Activated CD8-positive, alpha-beta memory T cell treated with anti-CD3 and anti-CD28 coated beads, Interleukin-2, amount 50 U/mL, for 48 hours (primary cell): ENCODE results near the gene ANO3.

Source experiments
- DNase-seq: peaks from one replicate; pipeline ENCODE4 v3.0.0-alpha.2; 2020

The ANO3 gene

GRCh38 chr11:26649884-26650283 is 318.0 kb downstream of the ANO3 start:
- DNase-seq: peak; percentile 47

GRCh38 chr11:26651916-26652315 is 320.0 kb downstream of the ANO3 start:
- DNase-seq: no peak

GRCh38 chr11:26655287-26655686 is 323.4 kb downstream of the ANO3 start:
- no peak for DNase-seq

DNA sequence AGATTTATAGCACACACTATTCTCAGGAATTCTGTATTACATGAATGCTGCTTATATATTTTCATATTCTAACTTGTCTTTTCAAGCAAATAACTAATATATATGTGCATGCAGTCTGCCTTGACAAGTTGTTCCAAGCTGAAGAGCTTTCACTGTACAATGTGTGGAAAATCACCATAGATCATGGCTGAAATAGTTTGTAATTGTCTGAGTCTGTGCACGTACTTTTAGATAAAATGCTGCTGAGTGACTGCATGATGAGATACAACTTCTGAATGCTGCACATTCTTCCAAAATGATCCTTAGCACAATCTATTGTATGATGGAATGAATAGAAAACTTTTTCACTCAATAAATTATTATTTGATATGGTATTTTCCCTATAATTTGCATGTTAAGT is 331.0 kb downstream of the ANO3 start:
- DNase-seq: no peak

DNA sequence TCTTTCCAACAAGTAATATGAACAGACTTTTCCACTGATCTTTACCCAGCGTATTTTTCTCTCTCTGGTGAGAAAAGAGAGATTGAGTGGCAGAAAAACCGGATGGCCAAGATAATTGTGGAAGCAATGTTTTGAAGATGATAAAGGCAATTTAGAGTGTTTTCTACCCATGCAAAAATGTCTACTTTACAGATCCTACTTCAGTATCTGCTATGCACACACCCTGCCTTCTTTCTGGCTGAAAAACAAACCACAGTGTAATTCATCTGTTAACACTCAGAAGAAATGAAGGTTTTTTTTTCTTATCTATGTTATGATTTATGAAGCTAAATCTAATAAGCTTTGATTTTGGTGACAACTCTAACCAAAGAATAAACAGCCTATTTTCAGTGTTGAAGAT is 333.1 kb downstream of the ANO3 start:
- no peak for DNase-seq

DNA sequence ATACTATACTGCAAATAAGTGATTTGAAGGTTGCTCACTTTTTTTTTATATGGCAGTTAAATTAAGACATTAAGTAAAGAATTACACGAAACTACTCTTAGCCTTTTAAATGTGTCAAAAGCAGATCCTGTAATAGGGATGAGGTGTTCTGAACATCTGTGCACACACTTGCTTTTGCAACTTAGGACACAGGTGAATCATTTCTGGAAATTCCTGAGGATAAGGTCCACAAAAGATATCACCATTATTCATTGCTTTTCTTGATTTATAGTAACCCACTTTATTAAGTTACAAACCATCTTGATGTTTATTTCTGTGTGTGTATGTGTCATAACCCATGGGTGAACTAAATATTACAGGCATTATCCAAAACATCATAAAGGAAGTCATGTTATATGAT is 334.0 kb downstream of the ANO3 start:
- no peak for DNase-seq

DNA sequence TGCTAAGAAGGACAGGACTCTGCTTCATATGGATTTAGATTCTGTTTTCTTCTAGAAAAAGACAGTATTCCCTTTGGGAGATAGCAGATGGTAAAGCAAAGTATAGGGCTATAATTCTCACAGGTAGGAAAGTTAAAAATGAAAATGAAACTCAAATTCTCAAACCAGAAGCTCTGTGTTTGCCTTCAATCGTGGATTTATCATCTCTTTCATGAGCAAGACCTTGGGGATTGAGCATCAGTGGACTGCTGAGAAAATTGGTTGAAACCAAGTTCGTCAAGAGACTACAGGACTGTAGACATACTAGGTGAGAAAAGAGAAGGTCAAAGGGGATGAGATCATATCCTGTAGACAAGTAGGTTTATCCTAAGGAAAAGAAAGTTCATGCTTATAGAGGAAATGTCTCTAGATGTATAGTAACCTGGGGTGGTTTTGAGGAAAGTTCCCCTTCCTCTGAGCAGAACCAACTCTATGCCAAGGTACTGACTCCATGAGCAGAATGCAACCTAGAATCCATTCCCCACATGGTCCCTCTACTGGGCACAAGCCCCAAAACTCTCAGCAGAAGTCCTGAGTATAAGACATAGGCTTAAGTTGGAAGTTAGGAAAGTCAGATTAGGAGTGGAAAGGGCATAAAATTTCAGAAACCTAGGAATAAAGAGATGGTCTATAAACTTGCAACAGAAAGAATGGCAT is 343.5 kb downstream of the ANO3 start:
- no peak for DNase-seq

- DNase-seq: no peak
Observed at GRCh38 chr11:26676641-26677040, 344.7 kb downstream of the ANO3 start.

- DNase-seq: no peak
Observed at GRCh38 chr11:26677566-26677965, 345.6 kb downstream of the ANO3 start.

DNA sequence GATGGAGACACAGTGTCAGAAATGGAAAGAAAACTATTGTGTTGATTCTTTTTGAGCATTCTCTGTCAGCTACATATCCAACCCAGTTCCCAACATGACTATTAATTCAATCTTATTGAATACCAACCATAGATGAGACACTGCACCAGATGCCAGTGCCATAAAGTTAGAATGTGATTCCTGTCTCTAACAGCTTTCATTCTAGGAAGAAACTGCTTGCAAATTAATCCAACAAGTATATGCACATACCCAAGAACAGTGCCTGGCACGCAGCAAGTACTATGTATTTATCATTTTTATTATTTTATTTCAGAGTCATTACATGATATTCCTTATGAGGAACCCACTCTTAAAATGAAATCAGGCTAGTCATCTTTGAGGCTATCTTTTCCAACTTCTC is 355.4 kb downstream of the ANO3 start:
- no peak for DNase-seq

DNA sequence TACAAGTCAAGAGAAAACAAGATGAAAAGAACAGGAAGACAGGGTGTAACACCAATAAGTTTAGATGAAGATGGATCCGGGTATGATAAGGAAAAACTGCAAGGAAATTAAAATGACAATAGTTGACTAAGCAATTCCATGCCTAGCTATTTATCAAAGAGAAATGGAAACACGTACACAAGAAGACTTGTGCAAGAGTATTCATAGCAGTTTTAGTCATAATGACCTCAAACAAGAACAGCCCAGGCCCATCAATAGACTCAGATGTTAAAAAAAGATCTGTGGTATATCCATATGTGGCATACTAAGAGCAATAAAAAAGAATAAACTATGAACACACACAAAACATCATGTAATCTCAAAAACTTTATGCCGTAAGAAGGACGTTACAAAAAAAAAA is 356.8 kb downstream of the ANO3 start:
- DNase-seq: no peak

- no peak for DNase-seq
Observed at GRCh38 chr11:26696330-26696729, 364.4 kb downstream of the ANO3 start.

DNA sequence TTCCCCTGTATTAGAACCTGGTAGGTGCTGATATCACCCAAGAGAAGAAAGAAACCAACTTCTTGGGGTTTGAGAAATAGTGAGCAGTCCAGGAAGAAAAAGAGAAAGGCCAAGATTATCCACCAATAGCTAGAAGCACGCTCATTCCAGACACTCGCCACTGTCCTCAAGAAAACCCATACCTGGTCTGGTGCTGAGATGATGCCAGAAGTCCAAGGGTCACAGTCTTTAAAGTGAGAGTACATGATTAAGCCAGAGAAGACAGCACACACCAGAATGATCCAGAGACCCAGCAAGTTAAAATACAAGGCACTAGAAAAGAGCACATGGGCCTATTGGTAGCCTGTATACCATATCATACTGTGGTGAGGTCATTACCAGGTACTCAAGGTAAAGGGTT is 366.3 kb downstream of the ANO3 start:
- no peak for DNase-seq

DNA sequence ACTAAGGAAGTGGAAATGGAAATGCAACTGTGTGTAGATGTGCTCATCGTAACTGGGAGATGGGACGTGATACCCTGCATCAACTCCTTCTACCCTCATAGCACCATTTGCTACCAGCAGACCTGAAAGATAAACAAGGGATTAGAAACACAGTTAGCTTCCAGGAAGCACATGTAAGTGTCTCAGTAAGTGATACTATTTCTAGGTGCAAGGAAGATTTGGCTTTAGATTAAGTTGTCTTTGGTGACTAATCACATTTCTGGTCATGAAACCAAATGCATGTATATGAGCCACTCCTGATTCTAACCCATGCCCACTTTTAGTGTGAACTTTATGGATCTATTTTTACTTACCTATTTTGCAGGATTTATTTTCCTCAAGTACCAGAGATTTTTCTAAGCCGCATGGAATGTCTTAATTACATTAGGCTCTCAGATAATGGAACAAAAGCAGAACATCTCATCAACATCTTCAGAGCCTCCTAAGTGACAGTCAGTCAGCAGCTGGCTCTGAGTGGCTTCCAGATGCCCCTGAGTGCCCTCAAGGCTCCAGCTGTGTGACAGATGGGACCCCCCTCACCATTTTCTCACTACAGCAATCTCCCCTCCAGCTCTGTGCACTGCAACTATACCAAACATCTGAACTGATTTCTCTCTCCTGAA is 368.8 kb downstream of the ANO3 start:
- no peak for DNase-seq

GRCh38 chr11:26702406-26702805 is 370.5 kb downstream of the ANO3 start:
- no peak for DNase-seq

DNA sequence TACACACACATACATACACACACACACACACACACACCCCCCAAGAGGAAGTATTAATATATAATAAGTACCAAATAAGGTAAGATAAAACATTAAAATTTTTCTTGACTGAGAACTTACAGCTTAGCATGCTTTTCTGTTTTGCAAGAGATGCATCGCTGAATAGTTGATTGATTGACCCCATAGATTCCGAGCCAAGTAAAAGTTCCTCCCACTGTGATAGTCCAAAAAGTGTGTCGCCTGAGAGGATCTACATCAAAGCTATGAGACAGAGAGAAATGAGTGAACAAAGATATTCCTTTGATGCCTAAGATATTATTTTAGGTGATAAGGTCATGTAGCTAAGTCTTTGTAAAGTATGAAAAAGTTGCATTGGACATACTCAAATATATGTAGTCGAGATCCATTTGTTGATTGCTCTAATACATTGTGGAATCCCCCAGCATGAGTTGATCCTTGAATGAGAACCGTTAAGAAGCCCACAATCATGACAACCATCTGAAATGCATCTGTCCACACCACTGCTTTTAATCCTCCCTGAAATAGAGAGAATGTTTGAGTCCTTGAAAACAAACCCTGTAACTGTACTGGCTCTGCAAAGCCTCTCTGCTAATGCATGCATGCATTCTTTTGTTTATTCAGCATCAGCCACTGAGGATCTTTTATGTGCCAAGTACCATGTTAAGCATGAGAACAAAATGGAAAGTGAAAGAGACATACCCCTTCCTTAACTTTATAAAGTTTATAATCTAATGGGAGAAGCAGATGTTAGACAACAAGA is 371.7 kb downstream of the ANO3 start:
- no peak for DNase-seq

GRCh38 chr11:26704249-26704648 is 372.3 kb downstream of the ANO3 start:
- DNase-seq: no peak

DNA sequence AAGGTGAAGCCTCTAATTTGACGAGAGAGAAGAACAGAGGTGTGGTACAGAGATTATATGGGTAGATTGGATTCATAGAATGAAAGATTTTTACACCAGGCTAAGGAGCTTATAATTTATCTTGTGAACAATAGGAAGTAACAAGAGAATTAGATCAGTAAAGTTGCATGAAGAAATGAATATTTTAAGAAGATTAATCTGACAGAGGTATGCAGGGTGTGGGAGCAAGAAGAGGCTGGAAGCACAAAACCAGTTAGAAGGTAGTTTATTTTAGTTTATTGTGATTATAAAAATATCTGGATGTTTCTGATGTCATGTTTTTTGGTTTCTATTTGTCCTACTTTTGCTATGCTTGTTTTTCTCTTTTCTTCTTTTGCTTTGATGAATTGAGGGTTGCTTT is 374.3 kb downstream of the ANO3 start:
- DNase-seq: no peak

GRCh38 chr11:26708736-26709456 is 377.0 kb downstream of the ANO3 start:
- no peak for DNase-seq

GRCh38 chr11:26710489-26710888 is 378.6 kb downstream of the ANO3 start:
- no peak for DNase-seq

GRCh38 chr11:26712497-26712896 is 380.6 kb downstream of the ANO3 start:
- no peak for DNase-seq
